HepG2 (cell line): Measurements from ENCODE around the gene DMXL2. TPM values are rescaled to one million over a fixed set of nuclear protein-coding genes. Genes with fewer than 3 reads are reported as not detected.
A peak's percentile ranks its signal among the peaks of the same experiment; 100 is the strongest.

Source experiments
- EHMT2 ChIP-seq: fragments of 200-600 bp; sonication (generic); IDR thresholded peaks from 2 replicates; pipeline ENCODE4 v1.7.0; 2017; ENCODE audit warnings: antibody characterized with exemption, low read depth, low read length, borderline replicate concordance
- FOXA1 ChIP-seq, 2 experiments: fragments of 450-650 bp in 1 of 2; sonication (generic) in 1 of 2; formaldehyde crosslinking in 1 of 2; IDR thresholded peaks; 2 replicates each; pipeline versions ENCODE4 v1.4.0 to v1.6.1; 2016 to 2020; ENCODE audit warnings: missing genetic modification reagents in 1 of 2
- GATAD2A ChIP-seq: IDR thresholded peaks from 2 replicates; pipeline ENCODE4 v1.6.1; 2016
- HDAC1 ChIP-seq: sonication (generic); formaldehyde crosslinking; IDR thresholded peaks from 2 replicates; pipeline ENCODE4 v1.5.1; 2020; ENCODE audit warnings: mild to moderate bottlenecking, missing genetic modification reagents
- HNF4A ChIP-seq: sonication (generic); formaldehyde crosslinking; IDR thresholded peaks from 2 replicates; pipeline ENCODE4 v1.4.0; 2020; ENCODE audit warnings: missing genetic modification reagents
- HNF4G ChIP-seq, 2 experiments: sonication (generic) in 1 of 2; formaldehyde crosslinking in 1 of 2; IDR thresholded peaks; 2 replicates each; pipeline versions ENCODE4 v1.4.0 to v1.6.1; 2011 to 2020; ENCODE audit warnings: borderline replicate concordance in 2 of 2, low read depth in 2 of 2, mild to moderate bottlenecking in 2 of 2, low read length in 1 of 2, missing genetic modification reagents in 1 of 2, moderate library complexity in 1 of 2
- HOMEZ ChIP-seq: IDR thresholded peaks from 2 replicates; pipeline ENCODE4 v1.6.1; 2016; ENCODE audit warnings: low read depth
- TEAD3 ChIP-seq: optimal IDR thresholded peaks from 2 replicates; pipeline ENCODE3; 2016; ENCODE audit warnings: borderline replicate concordance
- ZBTB33 ChIP-seq: sonication (generic); formaldehyde crosslinking; IDR thresholded peaks from 2 replicates; pipeline ENCODE4 v1.4.0; 2020; ENCODE audit warnings: missing genetic modification reagents
- ZFP37 ChIP-seq: sonication (generic); formaldehyde crosslinking; IDR thresholded peaks from 2 replicates; pipeline ENCODE4 v1.4.0; 2020; ENCODE audit warnings: missing genetic modification reagents, borderline replicate concordance
- ZMYM2 ChIP-seq: sonication (generic); formaldehyde crosslinking; IDR thresholded peaks from 2 replicates; pipeline ENCODE4 v1.8.0; 2022; ENCODE audit warnings: mild to moderate bottlenecking, missing genetic modification reagents
- ZNF430 ChIP-seq: sonication (generic); formaldehyde crosslinking; IDR thresholded peaks from 2 replicates; pipeline ENCODE4 v1.9.0; 2021; ENCODE audit warnings: mild to moderate bottlenecking, missing genetic modification reagents
- ZNF614 ChIP-seq: IDR thresholded peaks from 2 replicates; pipeline ENCODE4 v1.6.1; 2018; ENCODE audit warnings: missing biosample characterization, missing genetic modification reagents, inconsistent platforms, borderline replicate concordance
- ZNF629 ChIP-seq: sonication (generic); formaldehyde crosslinking; conservative IDR thresholded peaks from 2 replicates; pipeline ENCODE4 v1.5.0; 2020; ENCODE audit warnings: missing genetic modification reagents
- ZNF652 ChIP-seq: IDR thresholded peaks from 2 replicates; pipeline ENCODE4 v1.6.1; 2016; ENCODE audit warnings: low read depth, borderline replicate concordance
- ZSCAN9 ChIP-seq: IDR thresholded peaks from 2 replicates; pipeline ENCODE4 v1.6.1; 2016; ENCODE audit warnings: borderline replicate concordance
- polyA plus RNA-seq, 8 experiments: library from polyadenylated mRNA; depleted of rRNA in 3 of 8; stranded (reverse) in 7 of 8; unstranded in 1 of 8; fragments of >200 nt; fragmentation: Illumina TruSeq in 4 of 8; extraction: Trizol in 4 of 8; gene quantifications; 2 replicates each; pipeline versions ENCODE4 v1.2.1 to v1.2.3, GENCODE V29; 2011 to 2016; ENCODE audit warnings: low read depth in 4 of 8, missing spikeins in 1 of 8, mixed read lengths in 1 of 8; ENCODE audit not compliant: insufficient read depth in 1 of 8
- total RNA-seq, 5 experiments: library from RNA; depleted of rRNA; stranded (reverse); fragments of >200 nt; fragmentation: Illumina TruSeq; extraction: Trizol; gene quantifications; 2 replicates each; pipeline ENCODE4 v1.2.3, GENCODE V29; 2016; ENCODE audit warnings: low read depth in 1 of 5
- TF ChIP-seq, protein P1 (sequence below): sonication (generic); formaldehyde crosslinking; IDR thresholded peaks from 2 replicates; pipeline ENCODE4; 2020; ENCODE audit warnings: missing genetic modification reagents, mild to moderate bottlenecking, borderline replicate concordance
- TF ChIP-seq, protein P2 (sequence below): fragments of 450-650 bp; IDR thresholded peaks from 2 replicates; pipeline ENCODE4 v1.6.1; 2016
- TF ChIP-seq, protein P3 (sequence below): IDR thresholded peaks from 2 replicates; pipeline ENCODE4 v1.6.1; 2018; ENCODE audit warnings: missing genetic modification reagents

The DMXL2 gene
- total and polyA plus RNA-seq, 2 of the 13 experiments (the other 11 are each of a cell fraction or from before 2014, with no cell fraction given), result 11.6 to 15.3 TPM

DNA sequence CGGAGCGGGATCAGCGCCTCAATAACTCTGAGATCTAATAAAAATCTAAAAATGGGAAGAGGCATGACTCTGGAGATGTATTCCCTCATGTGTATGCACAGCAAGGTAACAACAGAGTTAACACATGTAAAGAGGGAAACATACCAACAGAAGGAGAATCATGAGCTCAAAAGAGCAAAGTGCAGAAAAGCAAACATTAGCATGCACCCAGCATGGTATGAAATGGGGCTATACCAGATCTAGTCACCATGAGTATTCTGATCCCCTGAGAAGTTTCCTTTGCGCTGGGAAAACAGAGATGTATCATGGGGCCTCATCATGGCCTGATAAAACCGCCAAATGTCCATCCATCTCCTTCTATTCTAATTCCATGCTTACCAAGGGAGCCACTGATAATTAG, 152.1 kb downstream of the DMXL2 start (continued):
- TF ChIP-seq, protein P1, sequence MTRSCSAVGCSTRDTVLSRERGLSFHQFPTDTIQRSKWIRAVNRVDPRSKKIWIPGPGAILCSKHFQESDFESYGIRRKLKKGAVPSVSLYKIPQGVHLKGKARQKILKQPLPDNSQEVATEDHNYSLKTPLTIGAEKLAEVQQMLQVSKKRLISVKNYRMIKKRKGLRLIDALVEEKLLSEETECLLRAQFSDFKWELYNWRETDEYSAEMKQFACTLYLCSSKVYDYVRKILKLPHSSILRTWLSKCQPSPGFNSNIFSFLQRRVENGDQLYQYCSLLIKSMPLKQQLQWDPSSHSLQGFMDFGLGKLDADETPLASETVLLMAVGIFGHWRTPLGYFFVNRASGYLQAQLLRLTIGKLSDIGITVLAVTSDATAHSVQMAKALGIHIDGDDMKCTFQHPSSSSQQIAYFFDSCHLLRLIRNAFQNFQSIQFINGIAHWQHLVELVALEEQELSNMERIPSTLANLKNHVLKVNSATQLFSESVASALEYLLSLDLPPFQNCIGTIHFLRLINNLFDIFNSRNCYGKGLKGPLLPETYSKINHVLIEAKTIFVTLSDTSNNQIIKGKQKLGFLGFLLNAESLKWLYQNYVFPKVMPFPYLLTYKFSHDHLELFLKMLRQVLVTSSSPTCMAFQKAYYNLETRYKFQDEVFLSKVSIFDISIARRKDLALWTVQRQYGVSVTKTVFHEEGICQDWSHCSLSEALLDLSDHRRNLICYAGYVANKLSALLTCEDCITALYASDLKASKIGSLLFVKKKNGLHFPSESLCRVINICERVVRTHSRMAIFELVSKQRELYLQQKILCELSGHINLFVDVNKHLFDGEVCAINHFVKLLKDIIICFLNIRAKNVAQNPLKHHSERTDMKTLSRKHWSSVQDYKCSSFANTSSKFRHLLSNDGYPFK (CRISPR knock-in tag), result no peak
- peak; percentile 75 for TF ChIP-seq HNF4A (CRISPR knock-in tag)
- TF ChIP-seq TEAD3 (CRISPR knock-in tag), result peak; percentile 80
- peak; percentile 25; the same call in 1 of the 2 replicates for TF ChIP-seq EHMT2
- TF ChIP-seq HDAC1 (CRISPR knock-in tag), result no peak
- TF ChIP-seq ZMYM2 (CRISPR knock-in tag), result peak; percentile 60; the same call in 1 of the 2 replicates
- TF ChIP-seq ZNF430 (CRISPR knock-in tag), result 0 out of 2 replicates have a peak, but pooled peaks have one; percentile 27
- no peak for TF ChIP-seq FOXA1 (IDR thresholded peaks at IDR 0.05)
- no peak for TF ChIP-seq FOXA1 (CRISPR knock-in tag; IDR thresholded peaks at IDR 0.05)
- TF ChIP-seq ZFP37 (CRISPR knock-in tag), result no peak
- peak; percentile 92 for TF ChIP-seq ZNF652 (CRISPR knock-in tag)
- TF ChIP-seq, protein P2, sequence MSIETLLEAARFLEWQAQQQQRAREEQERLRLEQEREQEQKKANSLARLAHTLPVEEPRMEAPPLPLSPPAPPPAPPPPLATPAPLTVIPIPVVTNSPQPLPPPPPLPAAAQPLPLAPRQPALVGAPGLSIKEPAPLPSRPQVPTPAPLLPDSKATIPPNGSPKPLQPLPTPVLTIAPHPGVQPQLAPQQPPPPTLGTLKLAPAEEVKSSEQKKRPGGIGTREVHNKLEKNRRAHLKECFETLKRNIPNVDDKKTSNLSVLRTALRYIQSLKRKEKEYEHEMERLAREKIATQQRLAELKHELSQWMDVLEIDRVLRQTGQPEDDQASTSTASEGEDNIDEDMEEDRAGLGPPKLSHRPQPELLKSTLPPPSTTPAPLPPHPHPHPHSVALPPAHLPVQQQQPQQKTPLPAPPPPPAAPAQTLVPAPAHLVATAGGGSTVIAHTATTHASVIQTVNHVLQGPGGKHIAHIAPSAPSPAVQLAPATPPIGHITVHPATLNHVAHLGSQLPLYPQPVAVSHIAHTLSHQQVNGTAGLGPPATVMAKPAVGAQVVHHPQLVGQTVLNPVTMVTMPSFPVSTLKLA, result 0 out of 2 replicates have a peak, but pooled peaks have one; percentile 17
- TF ChIP-seq, protein P3, sequence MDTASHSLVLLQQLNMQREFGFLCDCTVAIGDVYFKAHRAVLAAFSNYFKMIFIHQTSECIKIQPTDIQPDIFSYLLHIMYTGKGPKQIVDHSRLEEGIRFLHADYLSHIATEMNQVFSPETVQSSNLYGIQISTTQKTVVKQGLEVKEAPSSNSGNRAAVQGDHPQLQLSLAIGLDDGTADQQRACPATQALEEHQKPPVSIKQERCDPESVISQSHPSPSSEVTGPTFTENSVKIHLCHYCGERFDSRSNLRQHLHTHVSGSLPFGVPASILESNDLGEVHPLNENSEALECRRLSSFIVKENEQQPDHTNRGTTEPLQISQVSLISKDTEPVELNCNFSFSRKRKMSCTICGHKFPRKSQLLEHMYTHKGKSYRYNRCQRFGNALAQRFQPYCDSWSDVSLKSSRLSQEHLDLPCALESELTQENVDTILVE, result no peak
- TF ChIP-seq ZNF614, result peak; percentile 72; the same call in 1 of the 2 replicates
- TF ChIP-seq HNF4G (IDR thresholded peaks at IDR 0.05; ENCODE audit: borderline replicate concordance, low read depth, low read length), result peak; percentile 38
- no peak for TF ChIP-seq HNF4G (CRISPR knock-in tag; IDR thresholded peaks at IDR 0.05; ENCODE audit: borderline replicate concordance, low read depth)
- TF ChIP-seq HOMEZ (CRISPR knock-in tag), result peak; percentile 66; the same call in 1 of the 2 replicates
- 0 out of 2 replicates have a peak, but pooled peaks have one; percentile 18 for TF ChIP-seq ZNF629 (CRISPR knock-in tag)
- TF ChIP-seq ZBTB33 (CRISPR knock-in tag), result peak; percentile 75
- TF ChIP-seq ZSCAN9 (CRISPR knock-in tag), result no peak
- peak; percentile 29; the same call in 1 of the 2 replicates for TF ChIP-seq GATAD2A
